ENCODE results near the gene S1PR1. TPM values are rescaled to one million over a fixed set of nuclear protein-coding genes. Genes with fewer than 3 reads are reported as not detected.

The S1PR1 gene
- total RNA-seq, 1 donor = 2.8 TPM

GRCh38 chr1:101284622-101285218 is 47.9 kb downstream of the S1PR1 start:
- H3K4me3 ChIP-seq (ENCODE audit: low read depth, low read length) = no peak overlapping the region
- no peak for DNase-seq (ENCODE audit: low read depth)
- TF ChIP-seq CTCF (IDR thresholded peaks at IDR 0.05; ENCODE audit: insufficient read depth, low read length) = no peak

GRCh38 chr1:101285922-101286570 is 49.2 kb downstream of the S1PR1 start:
- no peak overlapping the region for H3K4me3 ChIP-seq (ENCODE audit: low read depth, low read length)
- TF ChIP-seq CTCF (IDR thresholded peaks at IDR 0.05; ENCODE audit: insufficient read depth, low read length) = no peak
- no peak for DNase-seq (ENCODE audit: low read depth)

GRCh38 chr1:101288491-101288944 is 51.7 kb downstream of the S1PR1 start:
- peak; percentile 93 for TF ChIP-seq CTCF (IDR thresholded peaks at IDR 0.05; ENCODE audit: insufficient read depth, low read length)
- DNase-seq (ENCODE audit: low read depth) = peak; percentile 93
- no peak overlapping the region for H3K4me3 ChIP-seq (ENCODE audit: low read depth, low read length)

- DNase-seq (ENCODE audit: low read depth) = no peak
- no peak overlapping the region for H3K4me3 ChIP-seq (ENCODE audit: low read depth, low read length)
- no peak for TF ChIP-seq CTCF (IDR thresholded peaks at IDR 0.05; ENCODE audit: insufficient read depth, low read length)
Observed at GRCh38 chr1:101290119-101290921, 53.5 kb downstream of the S1PR1 start.

Other genes with a start within 250 kb of the S1PR1 start
- 34.9 and 39.9 TPM in 2 replicates for gene DPH5, start 211.2 kb upstream of the S1PR1 start, total RNA-seq (ENCODE audit: low replicate concordance)